GM18526 (cell line): ENCODE data around the gene NTN3.

Source experiments
- POLR2A ChIP-seq: IDR thresholded peaks from 3 replicates; pipeline ENCODE4 v1.6.1; 2011; ENCODE audit not compliant: insufficient read length; ENCODE audit errors: extremely low read depth

The NTN3 gene

GRCh38 chr16:2496223-2497115, 25.4 kb downstream of the NTN3 start:
- no peak for TF ChIP-seq POLR2A

- no peak for TF ChIP-seq POLR2A
Measured at GRCh38 chr16:2497116-2497630, 26.1 kb downstream of the NTN3 start.

- no peak for TF ChIP-seq POLR2A
Measured at GRCh38 chr16:2497695-2498484, 26.8 kb downstream of the NTN3 start.

- TF ChIP-seq POLR2A = no peak
Measured at GRCh38 chr16:2498531-2499253, 27.6 kb downstream of the NTN3 start.

- TF ChIP-seq POLR2A = no peak
Measured at GRCh38 chr16:2499454-2499853, 28.4 kb downstream of the NTN3 start.

GRCh38 chr16:2499890-2500429, 28.9 kb downstream of the NTN3 start:
- TF ChIP-seq POLR2A = no peak

- no peak for TF ChIP-seq POLR2A
Measured at GRCh38 chr16:2500430-2500917, 29.4 kb downstream of the NTN3 start.

- TF ChIP-seq POLR2A = no peak
Measured at GRCh38 chr16:2500918-2501750, 30.0 kb downstream of the NTN3 start.

GRCh38 chr16:2501946-2502895, 31.1 kb downstream of the NTN3 start:
- no peak for TF ChIP-seq POLR2A

- no peak for TF ChIP-seq POLR2A
Measured at GRCh38 chr16:2505695-2506094, 34.6 kb downstream of the NTN3 start.

- no peak for TF ChIP-seq POLR2A
Measured at GRCh38 chr16:2507052-2507659, 36.1 kb downstream of the NTN3 start.

- no peak for TF ChIP-seq POLR2A
Measured at GRCh38 chr16:2507665-2508064, 36.6 kb downstream of the NTN3 start.
